Trophoblast cell (in vitro differentiated cells and primary cell): ENCODE data around the gene ADAMTSL3.

ENCODE experiments used
- DNase-seq, 2 donors: peaks; one replicate each; pipeline ENCODE4 v3.0.0-alpha.2; 2016
- H2AFZ ChIP-seq: 2 replicates; pipeline ENCODE4 v1.6.1; 2013; ENCODE audit warnings: low read length, moderate library complexity, mild to moderate bottlenecking; ENCODE audit not compliant: insufficient read depth, poor library complexity
- H2AK5ac ChIP-seq: 2 replicates; pipeline ENCODE4 v1.6.1; 2013; ENCODE audit warnings: mild to moderate bottlenecking, low read length
- H2BK120ac ChIP-seq: 2 replicates; pipeline ENCODE4 v1.6.1; 2013; ENCODE audit warnings: low read length, mild to moderate bottlenecking, moderate library complexity; ENCODE audit not compliant: insufficient read depth, poor library complexity
- H2BK12ac ChIP-seq: 2 replicates; pipeline ENCODE4 v1.6.1; 2013; ENCODE audit warnings: mild to moderate bottlenecking, low read length, moderate library complexity
- H2BK5ac ChIP-seq: 2 replicates; pipeline ENCODE4 v1.6.1; 2013; ENCODE audit warnings: low read length, low read depth, moderate library complexity, mild to moderate bottlenecking; ENCODE audit not compliant: poor library complexity
- H3K14ac ChIP-seq: 2 replicates; pipeline ENCODE4 v1.6.1; 2013; ENCODE audit warnings: mild to moderate bottlenecking, low read length
- H3K18ac ChIP-seq: 2 replicates; pipeline ENCODE4 v1.6.1; 2013; ENCODE audit warnings: mild to moderate bottlenecking, low read length
- H3K23ac ChIP-seq: 2 replicates; pipeline ENCODE4 v1.6.1; 2013; ENCODE audit warnings: low read length
- H3K27ac ChIP-seq: 2 replicates; pipeline ENCODE4 v1.5.1; 2013; ENCODE audit warnings: low read depth, mild to moderate bottlenecking, inconsistent platforms, low read length, moderate library complexity
- H3K27me3 ChIP-seq: 2 replicates; pipeline ENCODE4 v1.6.1; 2013; ENCODE audit warnings: inconsistent platforms, mild to moderate bottlenecking, low read length, moderate library complexity; ENCODE audit not compliant: insufficient read depth
- H3K36me3 ChIP-seq, 2 experiments: 1 replicate in 1 of 2; 2 replicates in 1 of 2; pipeline ENCODE4 v1.6.1; 2013; ENCODE audit warnings: low read length in 2 of 2, mild to moderate bottlenecking in 2 of 2, moderate library complexity in 1 of 2; ENCODE audit not compliant: insufficient read depth in 2 of 2, control insufficient read depth in 1 of 2
- H3K4ac ChIP-seq: 2 replicates; pipeline ENCODE4 v1.6.1; 2013; ENCODE audit warnings: low read depth, mild to moderate bottlenecking, low read length, moderate library complexity
- H3K4me1 ChIP-seq, 2 experiments: 1 replicate in 1 of 2; 2 replicates in 1 of 2; pipeline ENCODE4 v1.6.1; 2013; ENCODE audit warnings: low read length in 2 of 2, mild to moderate bottlenecking in 2 of 2, moderate library complexity in 1 of 2; ENCODE audit not compliant: insufficient read depth in 2 of 2, control insufficient read depth in 1 of 2
- H3K4me2 ChIP-seq: 2 replicates; pipeline ENCODE4 v1.6.1; 2013; ENCODE audit warnings: inconsistent platforms, mild to moderate bottlenecking, low read length, moderate library complexity
- H3K4me3 ChIP-seq: 2 replicates; pipeline ENCODE4 v1.5.1; 2013; ENCODE audit warnings: mild to moderate bottlenecking, low read depth, low read length, inconsistent platforms
- H3K79me1 ChIP-seq: one replicate; pipeline ENCODE4 v1.6.1; 2013; ENCODE audit warnings: low read length
- H3K79me2 ChIP-seq: 2 replicates; pipeline ENCODE4 v1.6.1; 2013; ENCODE audit warnings: low read length, mild to moderate bottlenecking; ENCODE audit not compliant: control insufficient read depth, insufficient read depth, poor library complexity
- H3K9ac ChIP-seq: 2 replicates; pipeline ENCODE4 v1.6.1; 2013; ENCODE audit warnings: mild to moderate bottlenecking, low read length
- H3K9me3 ChIP-seq: 2 replicates; pipeline ENCODE4 v1.6.1; 2013; ENCODE audit warnings: low read depth, mild to moderate bottlenecking, control low read depth, inconsistent platforms, low read length; ENCODE audit not compliant: insufficient read depth
- H4K12ac ChIP-seq: 2 replicates; pipeline ENCODE4 v1.6.1; 2013; ENCODE audit warnings: low read depth, mild to moderate bottlenecking, low read length, moderate library complexity
- H4K8ac ChIP-seq: 2 replicates; pipeline ENCODE4 v1.6.1; 2013; ENCODE audit warnings: low read depth, mild to moderate bottlenecking, low read length, moderate library complexity
- H4K91ac ChIP-seq: one replicate; pipeline ENCODE4 v1.6.1; 2013; ENCODE audit warnings: low read depth, mild to moderate bottlenecking, low read length, moderate library complexity
- WGBS: extraction: QIAGEN DNeasy Blood & Tissue Kit; methylation state at CpG from one replicate; pipeline ENCODE4 v1.1.7; 2013; ENCODE audit warnings: missing lambda C conversion rate; ENCODE audit not compliant: insufficient read length, insufficient coverage; ENCODE audit errors: extremely low coverage; 5-methylcytosine and 5-hydroxymethylcytosine counted together

ADAMTSL3 gene

GRCh38 chr15:83954506-83954905 lies 300.6 kb downstream of the ADAMTSL3 start:
- no peak overlapping the region for H4K12ac ChIP-seq
- H3K18ac ChIP-seq: no peak overlapping the region
- no peak overlapping the region for H2AK5ac ChIP-seq
- H2BK120ac ChIP-seq: no peak overlapping the region
- H3K79me1 ChIP-seq: no peaks in the 10 kb centered on the region
- H4K91ac ChIP-seq: no peak overlapping the region
- H3K4me3 ChIP-seq: no peak overlapping the region
- no peak overlapping the region for H2AFZ ChIP-seq
- H3K4ac ChIP-seq: no peak overlapping the region
- no peaks in the 10 kb centered on the region for H3K36me3 ChIP-seq
- DNase-seq: no peak
- H2BK5ac ChIP-seq: no peak overlapping the region
- no peak overlapping the region for H3K4me2 ChIP-seq
- H3K23ac ChIP-seq: no peak overlapping the region
- H4K8ac ChIP-seq: no peak overlapping the region
- no peaks in the 10 kb centered on the region for H3K27me3 ChIP-seq
- H3K9me3 ChIP-seq: no peaks in the 10 kb centered on the region
- H3K27ac ChIP-seq: no peak overlapping the region
- no peak overlapping the region for H2BK12ac ChIP-seq
- H3K14ac ChIP-seq: no peak overlapping the region
- H3K9ac ChIP-seq: no peak overlapping the region
- H3K79me2 ChIP-seq: no peaks in the 10 kb centered on the region
- no peaks in the 10 kb centered on the region for H3K4me1 ChIP-seq

- H3K4me3 ChIP-seq: no peak overlapping the region
- H3K14ac ChIP-seq: no peak overlapping the region
- no peak overlapping the region for H3K18ac ChIP-seq
- no peaks in the 10 kb centered on the region for H3K36me3 ChIP-seq
- no peak overlapping the region for H2BK120ac ChIP-seq
- H2BK12ac ChIP-seq: no peak overlapping the region
- H3K23ac ChIP-seq: no peak overlapping the region
- WGBS: no CpG with 5 or more reads among the region's 1 CpG
- H2AK5ac ChIP-seq: no peak overlapping the region
- H3K9ac ChIP-seq: no peak overlapping the region
- H3K27ac ChIP-seq: no peak overlapping the region
- no peaks in the 10 kb centered on the region for H3K4me1 ChIP-seq
- H3K4me2 ChIP-seq: no peak overlapping the region
- H2AFZ ChIP-seq: no peak overlapping the region
- no peaks in the 10 kb centered on the region for H3K27me3 ChIP-seq
- H4K8ac ChIP-seq: no peak overlapping the region
- no peak overlapping the region for H3K4ac ChIP-seq
- no peak overlapping the region for H2BK5ac ChIP-seq
- H4K12ac ChIP-seq: no peak overlapping the region
- H3K9me3 ChIP-seq: no peaks in the 10 kb centered on the region
- DNase-seq: no peak
- H3K79me1 ChIP-seq: no peaks in the 10 kb centered on the region
- H3K79me2 ChIP-seq: no peaks in the 10 kb centered on the region
- no peak overlapping the region for H4K91ac ChIP-seq
These were observed 301.9 kb downstream of the ADAMTSL3 start for GRCh38 chr15:83955806-83956265.

- H3K27ac ChIP-seq: no peak overlapping the region
- H3K4me1 ChIP-seq: no peaks in the 10 kb centered on the region
- no peak overlapping the region for H3K23ac ChIP-seq
- no peak overlapping the region for H2BK5ac ChIP-seq
- H4K91ac ChIP-seq: no peak overlapping the region
- no peak overlapping the region for H3K4ac ChIP-seq
- no peak overlapping the region for H4K12ac ChIP-seq
- H3K18ac ChIP-seq: no peak overlapping the region
- H3K4me2 ChIP-seq: no peak overlapping the region
- no peaks in the 10 kb centered on the region for H3K9me3 ChIP-seq
- H3K79me2 ChIP-seq: no peaks in the 10 kb centered on the region
- H3K27me3 ChIP-seq: no peaks in the 10 kb centered on the region
- H3K79me1 ChIP-seq: no peaks in the 10 kb centered on the region
- no peak overlapping the region for H3K9ac ChIP-seq
- H3K14ac ChIP-seq: no peak overlapping the region
- WGBS: no CpG with 5 or more reads among the region's 4 CpGs
- H2AFZ ChIP-seq: no peak overlapping the region
- H3K36me3 ChIP-seq: no peaks in the 10 kb centered on the region
- H2AK5ac ChIP-seq: no peak overlapping the region
- H3K4me3 ChIP-seq: no peak overlapping the region
- no peak overlapping the region for H2BK12ac ChIP-seq
- no peak overlapping the region for H4K8ac ChIP-seq
- no peak overlapping the region for H2BK120ac ChIP-seq
- DNase-seq: peak; percentile 79 to 91
These were observed 303.0 kb downstream of the ADAMTSL3 start for GRCh38 chr15:83956887-83957286.

GRCh38 chr15:83959477-83959876 lies 305.6 kb downstream of the ADAMTSL3 start:
- no peak overlapping the region for H3K9ac ChIP-seq
- H4K8ac ChIP-seq: no peak overlapping the region
- no peak overlapping the region for H2AK5ac ChIP-seq
- H3K9me3 ChIP-seq: peaks cover 3% of the 10 kb centered on the region
- no peak overlapping the region for H3K27ac ChIP-seq
- H4K12ac ChIP-seq: no peak overlapping the region
- no peaks in the 10 kb centered on the region for H3K79me1 ChIP-seq
- peak; percentile 16 to 90 for DNase-seq
- no peak overlapping the region for H2AFZ ChIP-seq
- no peak overlapping the region for H2BK5ac ChIP-seq
- no peak overlapping the region for H4K91ac ChIP-seq
- H3K18ac ChIP-seq: no peak overlapping the region
- no peak overlapping the region for H2BK120ac ChIP-seq
- H3K4me3 ChIP-seq: no peak overlapping the region
- no peaks in the 10 kb centered on the region for H3K4me1 ChIP-seq
- no CpG with 5 or more reads among the region's 2 CpGs for WGBS
- H3K36me3 ChIP-seq: no peaks in the 10 kb centered on the region
- no peaks in the 10 kb centered on the region for H3K27me3 ChIP-seq
- no peak overlapping the region for H2BK12ac ChIP-seq
- H3K79me2 ChIP-seq: no peaks in the 10 kb centered on the region
- H3K4me2 ChIP-seq: no peak overlapping the region
- no peak overlapping the region for H3K14ac ChIP-seq
- no peak overlapping the region for H3K4ac ChIP-seq
- no peak overlapping the region for H3K23ac ChIP-seq
